Measurements from ENCODE around the gene TRAK1. TPM values are rescaled to one million over a fixed set of nuclear protein-coding genes. Genes with fewer than 3 reads are reported as not detected.

TRAK1 gene
- total and polyA plus RNA-seq, 7 donors, result 17.6 to 42.7 (median 31.8) TPM

- Histone ChIP-seq H3K9me3 (no peaks in the 10 kb centered on the region), H3K36me3 (no peaks in the 10 kb centered on the region), H3K4me3 (no peak overlapping the region), H3K4me1 (peaks cover 0 to 70% (median 51%) of the 10 kb centered on the region in 4 donors), H3K27me3 (no peaks in the 10 kb centered on the region), H3K27ac (peak overlapping the region in 3 of 4 donors; percentile 51 to 66 (median 55))
- no peak for DNase-seq
- WGBS, 2 donors, result 77 to 86% methylated on average over 6 of the region's 6 CpGs
- intact Hi-C loops (cut with DNase I), result no loop called here
- TF ChIP-seq POLR2A (IDR thresholded peaks at IDR 0.05) (no peak), POLR2AphosphoS5 (IDR thresholded peaks at IDR 0.05) (no peak), EP300 (IDR thresholded peaks at IDR 0.05) (no peak)
- TF ChIP-seq, protein P1, sequence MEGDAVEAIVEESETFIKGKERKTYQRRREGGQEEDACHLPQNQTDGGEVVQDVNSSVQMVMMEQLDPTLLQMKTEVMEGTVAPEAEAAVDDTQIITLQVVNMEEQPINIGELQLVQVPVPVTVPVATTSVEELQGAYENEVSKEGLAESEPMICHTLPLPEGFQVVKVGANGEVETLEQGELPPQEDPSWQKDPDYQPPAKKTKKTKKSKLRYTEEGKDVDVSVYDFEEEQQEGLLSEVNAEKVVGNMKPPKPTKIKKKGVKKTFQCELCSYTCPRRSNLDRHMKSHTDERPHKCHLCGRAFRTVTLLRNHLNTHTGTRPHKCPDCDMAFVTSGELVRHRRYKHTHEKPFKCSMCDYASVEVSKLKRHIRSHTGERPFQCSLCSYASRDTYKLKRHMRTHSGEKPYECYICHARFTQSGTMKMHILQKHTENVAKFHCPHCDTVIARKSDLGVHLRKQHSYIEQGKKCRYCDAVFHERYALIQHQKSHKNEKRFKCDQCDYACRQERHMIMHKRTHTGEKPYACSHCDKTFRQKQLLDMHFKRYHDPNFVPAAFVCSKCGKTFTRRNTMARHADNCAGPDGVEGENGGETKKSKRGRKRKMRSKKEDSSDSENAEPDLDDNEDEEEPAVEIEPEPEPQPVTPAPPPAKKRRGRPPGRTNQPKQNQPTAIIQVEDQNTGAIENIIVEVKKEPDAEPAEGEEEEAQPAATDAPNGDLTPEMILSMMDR (IDR thresholded peaks at IDR 0.05), result no peak
These were observed 7.0 kb downstream of the TRAK1 start for GRCh38 chr3:42098171-42098570.

GRCh38 chr3:42099020-42099765 lies 8.0 kb downstream of the TRAK1 start:
- intact Hi-C loops (cut with DNase I), result loop anchor here (1.0 kb wide), 3 partner anchors 85 to 205 kb away; partner anchors contain the start of gene ULK4
- DNase-seq, result no peak
- WGBS, 2 donors, result 81 to 83% methylated on average over 19 of the region's 19 CpGs
- H3K27me3 ChIP-seq, result no peaks in the 10 kb centered on the region
- peaks cover 0 to 62% (median 48%) of the 10 kb centered on the region in 4 donors for H3K4me1 ChIP-seq
- no peak overlapping the region for H3K4me3 ChIP-seq
- peaks cover 0 to 9% (median 0%) of the 10 kb centered on the region in 4 donors for H3K36me3 ChIP-seq
- peak overlapping the region; percentile 27 to 54 (median 46) for H3K27ac ChIP-seq
- no peaks in the 10 kb centered on the region for H3K9me3 ChIP-seq
- TF ChIP-seq, protein P1 (IDR thresholded peaks at IDR 0.05), result no peak
- TF ChIP-seq POLR2A (IDR thresholded peaks at IDR 0.05), result no peak
- TF ChIP-seq POLR2AphosphoS5 (IDR thresholded peaks at IDR 0.05), result no peak
- TF ChIP-seq EP300 (IDR thresholded peaks at IDR 0.05), result no peak

GRCh38 chr3:42101048-42101447 lies 9.9 kb downstream of the TRAK1 start:
- H3K36me3 ChIP-seq, result peaks cover 0 to 11% (median 0%) of the 10 kb centered on the region in 4 donors
- H3K4me1 ChIP-seq, result peaks cover 0 to 58% (median 47%) of the 10 kb centered on the region in 4 donors
- DNase-seq, result no peak
- H3K27me3 ChIP-seq, result no peaks in the 10 kb centered on the region
- no peak for TF ChIP-seq POLR2A (IDR thresholded peaks at IDR 0.05)
- TF ChIP-seq POLR2AphosphoS5 (IDR thresholded peaks at IDR 0.05), result no peak
- TF ChIP-seq, protein P1 (IDR thresholded peaks at IDR 0.05), result no peak
- TF ChIP-seq EP300 (IDR thresholded peaks at IDR 0.05), result no peak
- intact Hi-C loops (cut with DNase I), result loop anchor here (5.0 to 10.0 kb wide), 2 partner anchors 86 to 1526 kb away; no protein-coding TSS in a partner anchor
- no peak overlapping the region for H3K4me3 ChIP-seq
- 83 to 87% methylated on average over 4 of the region's 4 CpGs for WGBS, 2 donors
- H3K27ac ChIP-seq, result peak overlapping the region; percentile 11 to 70 (median 40)
- no peaks in the 10 kb centered on the region for H3K9me3 ChIP-seq

DNA sequence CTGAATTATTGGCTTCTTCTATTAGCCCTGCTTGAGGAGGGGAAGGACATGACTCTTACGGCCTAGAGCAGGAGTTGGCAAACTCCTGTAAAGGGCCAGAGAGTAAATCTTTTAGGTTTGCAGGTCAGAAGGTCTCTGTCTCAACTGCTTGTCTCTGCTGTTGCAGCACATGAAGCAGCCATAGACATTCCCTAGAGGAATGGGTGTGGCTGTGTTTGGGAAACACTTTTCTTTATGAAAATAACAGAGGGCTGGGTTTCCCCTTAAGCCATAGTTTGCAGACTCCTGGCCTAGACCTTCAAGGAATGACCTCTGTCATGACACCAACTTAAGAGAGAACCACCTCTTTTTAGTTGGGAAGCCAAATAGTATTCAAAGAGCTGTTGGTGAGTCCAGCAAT lies 10.3 kb downstream of the TRAK1 start:
- TF ChIP-seq, protein P1 (IDR thresholded peaks at IDR 0.05), result no peak
- no peak for TF ChIP-seq POLR2A (IDR thresholded peaks at IDR 0.05)
- no peak for TF ChIP-seq POLR2AphosphoS5 (IDR thresholded peaks at IDR 0.05)
- no peak for TF ChIP-seq EP300 (IDR thresholded peaks at IDR 0.05)
- peaks cover 0 to 58% (median 47%) of the 10 kb centered on the region in 4 donors for H3K4me1 ChIP-seq
- no peaks in the 10 kb centered on the region for H3K27me3 ChIP-seq
- no peak for DNase-seq
- H3K36me3 ChIP-seq, result peaks cover 0 to 11% (median 0%) of the 10 kb centered on the region in 4 donors
- no peaks in the 10 kb centered on the region for H3K9me3 ChIP-seq
- no peak overlapping the region for H3K4me3 ChIP-seq
- intact Hi-C loops (cut with DNase I), result loop anchor here (5.0 to 10.0 kb wide), 2 partner anchors 86 to 1527 kb away; no protein-coding TSS in a partner anchor
- 55 to 64% methylated on average over 1 of the region's 1 CpG for WGBS, 2 donors
- H3K27ac ChIP-seq, result peak overlapping the region; percentile 11 to 70 (median 40)
